Esophagus squamous epithelium (tissue), 5 donors: Measurements from ENCODE around the gene CARD6. TPM values are rescaled to one million over a fixed set of nuclear protein-coding genes. Genes with fewer than 3 reads are reported as not detected.
"Not testable (repeated sequence)": the region's sequence is repeated elsewhere in the genome, so short reads cannot be mapped to it uniquely, and the experiment has no call there.

Experiments used
- DNase-seq: peaks from one replicate; lab custom pipeline; 2025; lab: John Stamatoyannopoulos, UW
- H3K27ac ChIP-seq, 4 donors: fragments of 200-600 bp; sonication (generic); one replicate each; pipeline ENCODE4 v1.5.1; 2016 to 2019; ENCODE audit warnings: mild to moderate bottlenecking in 1 of 4
- H3K27me3 ChIP-seq, 4 donors: fragments of 200-600 bp; sonication (generic); 1 replicate in 3 of 4; 2 replicates in 1 of 4; pipeline versions ENCODE4 v1.5.1 to v1.6.0; 2017 to 2021; ENCODE audit warnings: antibody characterized with exemption in 1 of 4
- H3K36me3 ChIP-seq, 3 donors: fragments of 200-600 bp; sonication (generic); one replicate each; pipeline ENCODE4 v1.5.1; 2016 to 2019
- H3K4me1 ChIP-seq, 3 donors: fragments of 200-600 bp; sonication (generic); one replicate each; pipeline ENCODE4 v1.5.1; 2017 to 2019
- H3K4me3 ChIP-seq, 4 donors: fragments of 200-600 bp; sonication (generic); 1 replicate in 3 of 4; 2 replicates in 1 of 4; pipeline ENCODE4 v1.5.1; 2016 to 2019; ENCODE audit warnings: mild to moderate bottlenecking in 2 of 4, moderate library complexity in 1 of 4
- H3K9me3 ChIP-seq, 3 donors: fragments of 200-600 bp; sonication (generic); one replicate each; pipeline ENCODE4 v1.5.1; 2016 to 2019
- CTCF ChIP-seq, 6 experiments: fragments of 450-650 bp in 4 of 6; fragments of 200-600 bp in 2 of 6; sonication (generic) in 2 of 6; IDR thresholded peaks; one replicate each; pipeline ENCODE4 v1.5.1; 2016 to 2019; ENCODE audit warnings: antibody characterized with exemption in 6 of 6, mild to moderate bottlenecking in 4 of 6, moderate library complexity in 4 of 6
- POLR2A ChIP-seq, 4 donors: fragments of 450-650 bp; IDR thresholded peaks; one replicate each; pipeline ENCODE4 v1.6.1; 2017; ENCODE audit warnings: antibody characterized with exemption in 4 of 4, mild to moderate bottlenecking in 4 of 4, moderate library complexity in 3 of 4
- WGBS, 2 donors: methylation state at CpG; one replicate each; pipeline ENCODE4 v1.1.5; 2018; 5-methylcytosine and 5-hydroxymethylcytosine counted together
- intact Hi-C: fragments of 100-400 bp; cut with DNase I; formaldehyde crosslinking; loops from one replicate; pipeline ENCODE4 v1.15.0; 2022
- total RNA-seq, 4 donors: library from RNA; depleted of rRNA; stranded (reverse); fragments of >200 nt; gene quantifications; one replicate each; pipeline ENCODE4 v1.1.0, GENCODE V29; 2016
- donor health status: DM: yes; HTN: yes; CAD: no.

Gene CARD6
- total RNA-seq, 4 donors from 2014 or later: 17.7 to 20.4 (median 19.2) TPM

GRCh38 chr5:40801771-40802562 lies 39.2 kb upstream of the CARD6 start:
- Histone ChIP-seq H3K27ac (no peak overlapping the region), H3K27me3 (no peaks in the 10 kb centered on the region), H3K9me3 (no peaks in the 10 kb centered on the region), H3K4me1 (peaks cover 0 to 19% (median 10%) of the 10 kb centered on the region in 3 donors), H3K36me3 (no peaks in the 10 kb centered on the region), H3K4me3 (no peak overlapping the region)
- DNase-seq: no peak
- WGBS, 2 donors: 78 to 82% methylated on average over 2 to 7 of the region's 8 CpGs
- TF ChIP-seq POLR2A (IDR thresholded peaks at IDR 0.05) (no peak), CTCF (IDR thresholded peaks at IDR 0.05) (no peak)
- intact Hi-C loops: no loop called here

GRCh38 chr5:40812125-40812524 lies 29.0 kb upstream of the CARD6 start:
- TF ChIP-seq CTCF (IDR thresholded peaks at IDR 0.05) (no peak), POLR2A (IDR thresholded peaks at IDR 0.05) (no peak)
- H3K9me3 ChIP-seq: no peaks in the 10 kb centered on the region
- no peak overlapping the region for H3K27ac ChIP-seq
- H3K4me3 ChIP-seq: no peak overlapping the region
- H3K4me1 ChIP-seq: no peaks in the 10 kb centered on the region
- WGBS, 2 donors: 38 to 81% methylated on average over 1 of the region's 1 CpG
- H3K27me3 ChIP-seq: no peaks in the 10 kb centered on the region
- DNase-seq: no peak
- H3K36me3 ChIP-seq: no peaks in the 10 kb centered on the region
- intact Hi-C loops: no loop called here

- Histone ChIP-seq H3K4me1 (no peaks in the 10 kb centered on the region), H3K27me3 (no peaks in the 10 kb centered on the region), H3K36me3 (no peaks in the 10 kb centered on the region), H3K9me3 (no peaks in the 10 kb centered on the region), H3K4me3 (no peak overlapping the region), H3K27ac (no peak overlapping the region)
- no peak for DNase-seq
- 65 to 72% methylated on average over 2 of the region's 2 CpGs for WGBS, 2 donors
- intact Hi-C loops: no loop called here
- TF ChIP-seq POLR2A (IDR thresholded peaks at IDR 0.05) (no peak), CTCF (IDR thresholded peaks at IDR 0.05) (no peak)
Measured at GRCh38 chr5:40813698-40814281, 27.4 kb upstream of the CARD6 start.

GRCh38 chr5:40823459-40823858 lies 17.7 kb upstream of the CARD6 start:
- Histone ChIP-seq H3K27ac (no peak overlapping the region), H3K4me1 (no peaks in the 10 kb centered on the region), H3K4me3 (no peak overlapping the region), H3K36me3 (peaks cover 0 to 29% (median 15%) of the 10 kb centered on the region in 3 donors), H3K27me3 (no peaks in the 10 kb centered on the region), H3K9me3 (no peaks in the 10 kb centered on the region)
- 38 to 46% methylated on average over 1 of the region's 1 CpG for WGBS, 2 donors
- no peak for DNase-seq
- intact Hi-C loops: no loop called here
- no peak for TF ChIP-seq POLR2A (IDR thresholded peaks at IDR 0.05)

DNA sequence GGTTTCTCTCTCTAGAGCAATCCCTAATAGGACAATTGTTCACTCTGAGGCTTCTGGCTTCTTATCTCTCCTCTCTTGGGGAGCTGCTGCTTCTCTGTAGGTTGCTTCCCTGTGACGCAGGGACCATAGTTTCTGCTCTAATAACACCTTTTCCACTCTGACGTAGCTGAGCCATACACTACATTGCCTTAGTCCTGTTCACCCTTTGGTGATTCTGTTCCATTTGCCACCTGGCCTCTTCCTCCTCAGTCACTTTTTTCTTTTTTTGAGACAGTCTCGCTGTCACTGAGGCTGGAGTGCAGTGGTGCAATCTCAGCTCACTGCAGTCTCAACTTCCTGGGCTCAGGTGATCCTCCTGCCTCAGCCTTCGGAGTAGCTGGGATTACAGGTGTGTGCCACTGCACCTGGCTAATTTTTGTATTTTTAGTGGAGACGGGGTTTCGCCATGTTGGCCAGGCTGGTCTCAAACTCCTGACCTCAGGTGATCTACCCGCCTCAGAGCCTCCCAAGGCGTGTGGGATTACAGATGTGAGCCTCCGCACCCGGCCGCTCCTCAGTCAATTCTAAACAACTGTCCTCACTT lies 15.6 kb upstream of the CARD6 start:
- H3K27ac ChIP-seq, H3K27me3 ChIP-seq, DNase-seq, H3K9me3 ChIP-seq, H3K4me1 ChIP-seq, intact Hi-C loops, H3K4me3 ChIP-seq: not testable (repeated sequence)
- WGBS, 2 donors: 84 to 88% methylated on average over 11 of the region's 11 CpGs
- H3K36me3 ChIP-seq: peaks cover 6 to 50% (median 23%) of the 10 kb centered on the region in 3 donors
